Thymus (tissue), 11 donors: Measurements from ENCODE around the gene ZBTB38. TPM values are rescaled to one million over a fixed set of nuclear protein-coding genes. Genes with fewer than 3 reads are reported as not detected.
A peak's percentile ranks its signal among the peaks of the same experiment; 100 is the strongest.

ENCODE experiments used
- DNase-seq, 9 donors: peaks; one replicate each; pipeline ENCODE4 v3.0.0-alpha.2; 2013; ENCODE audit warnings: low spot score in 9 of 9, low read depth in 6 of 9, missing footprints in 1 of 9
- H3K27ac ChIP-seq, 2 donors: one replicate each; pipeline ENCODE4 v1.5.1; 2013; ENCODE audit warnings: control low read depth in 1 of 2, low read depth in 1 of 2, low read length in 1 of 2, mild to moderate bottlenecking in 1 of 2, moderate library complexity in 1 of 2
- H3K27me3 ChIP-seq, 2 donors: one replicate each; pipeline ENCODE4 v1.5.1; 2013; ENCODE audit warnings: low read length in 1 of 2; ENCODE audit not compliant: control insufficient read depth in 2 of 2, insufficient read depth in 1 of 2
- H3K36me3 ChIP-seq, 2 donors: one replicate each; pipeline ENCODE4 v1.5.1; 2013; ENCODE audit warnings: low read length in 1 of 2, mild to moderate bottlenecking in 1 of 2, moderate library complexity in 1 of 2; ENCODE audit not compliant: control insufficient read depth in 2 of 2, insufficient read depth in 2 of 2
- H3K4me1 ChIP-seq, 2 donors: one replicate each; pipeline ENCODE4 v1.5.1; 2013; ENCODE audit warnings: low read length in 2 of 2; ENCODE audit not compliant: control insufficient read depth in 2 of 2, insufficient read depth in 2 of 2
- H3K4me3 ChIP-seq, 2 donors: one replicate each; pipeline ENCODE4 v1.5.1; 2013; ENCODE audit warnings: low read length in 2 of 2, control low read depth in 1 of 2, mild to moderate bottlenecking in 1 of 2
- H3K9me3 ChIP-seq, 2 donors: one replicate each; pipeline ENCODE4 v1.5.1; 2013; ENCODE audit warnings: low read length in 1 of 2, mild to moderate bottlenecking in 1 of 2; ENCODE audit not compliant: control insufficient read depth in 2 of 2, insufficient read depth in 1 of 2
- WGBS: extraction: QIAGEN DNeasy Blood & Tissue Kit; methylation state at CpG from one replicate; pipeline ENCODE4 v1.1.7; 2013; 5-methylcytosine and 5-hydroxymethylcytosine counted together
- polyA plus RNA-seq: library from polyadenylated mRNA; stranded (reverse); fragments of 200-250 nt; gene quantifications from one replicate; pipeline ENCODE4 v1.2.3, GENCODE V29; 2013
- total RNA-seq: library from RNA; stranded (reverse); fragments of 120-200 nt; gene quantifications from one replicate; pipeline ENCODE4 v1.2.4, GENCODE V29; 2013
- donor health status: healthy.

ZBTB38 gene
- total and polyA plus RNA-seq, 2 donors, result 9.9 to 11.0 TPM

GRCh38 chr3:141395005-141395589 is 26.8 kb downstream of the ZBTB38 start:
- no peaks in the 10 kb centered on the region for H3K36me3 ChIP-seq
- no peak overlapping the region for H3K27ac ChIP-seq
- no peaks in the 10 kb centered on the region for H3K4me1 ChIP-seq
- no peaks in the 10 kb centered on the region for H3K27me3 ChIP-seq
- no peak for DNase-seq
- no peak overlapping the region for H3K4me3 ChIP-seq
- H3K9me3 ChIP-seq, result peaks cover 0 to 2% of the 10 kb centered on the region in 2 donors
- 97% methylated on average over 5 of the region's 5 CpGs for WGBS

DNA sequence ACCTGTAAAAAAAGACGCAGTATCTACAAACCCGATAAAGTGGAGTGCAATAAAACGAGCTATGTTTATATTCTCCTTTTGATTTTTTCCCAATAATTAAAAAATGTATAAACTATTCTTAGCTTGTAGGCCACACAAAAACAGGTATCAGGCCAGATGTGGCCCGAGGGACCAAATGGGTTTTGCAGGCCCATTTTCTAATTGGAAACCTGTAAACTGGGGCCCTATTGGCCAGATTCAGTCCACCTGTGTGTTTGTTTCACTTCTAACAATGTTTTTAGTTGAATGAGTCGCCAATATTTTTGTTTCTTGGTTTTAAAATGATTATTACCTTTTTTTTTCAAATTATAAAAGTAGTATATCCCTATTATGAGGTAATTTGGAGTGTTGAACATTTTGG is 29.7 kb downstream of the ZBTB38 start:
- Histone ChIP-seq H3K27me3 (peaks cover 3 to 12% of the 10 kb centered on the region in 2 donors), H3K9me3 (peaks cover 0 to 2% of the 10 kb centered on the region in 2 donors), H3K4me3 (no peak overlapping the region), H3K4me1 (peaks cover 0 to 4% of the 10 kb centered on the region in 2 donors), H3K27ac (no peak overlapping the region), H3K36me3 (no peaks in the 10 kb centered on the region)
- no peak for DNase-seq
- WGBS, result 98% methylated on average over 5 of the region's 5 CpGs

DNA sequence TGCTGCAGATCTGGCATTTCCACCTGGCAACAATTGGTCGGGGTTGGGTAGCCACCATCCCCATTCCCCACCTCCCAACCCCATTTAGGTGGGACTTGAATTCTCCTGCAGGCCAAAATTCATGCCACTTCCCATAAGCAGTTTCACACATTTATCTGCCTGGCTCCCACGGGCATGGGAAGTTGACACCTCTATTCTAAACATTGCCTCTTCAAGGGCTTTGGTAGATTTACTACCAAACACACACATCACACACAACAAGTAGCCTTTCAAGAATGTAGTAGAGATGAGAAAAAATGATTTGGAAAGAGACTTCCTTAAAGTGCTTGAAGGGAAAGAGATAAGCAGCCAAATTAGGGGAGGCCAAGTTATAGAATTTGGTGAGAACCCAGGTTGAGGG is 30.9 kb downstream of the ZBTB38 start:
- Histone ChIP-seq H3K36me3 (no peaks in the 10 kb centered on the region), H3K4me1 (peaks cover 0 to 7% of the 10 kb centered on the region in 2 donors), H3K27me3 (peaks cover 3 to 12% of the 10 kb centered on the region in 2 donors), H3K27ac (no peak overlapping the region), H3K4me3 (no peak overlapping the region), H3K9me3 (peaks cover 0 to 2% of the 10 kb centered on the region in 2 donors)
- no peak for DNase-seq
- WGBS, result 66% methylated on average over 2 of the region's 2 CpGs

DNA sequence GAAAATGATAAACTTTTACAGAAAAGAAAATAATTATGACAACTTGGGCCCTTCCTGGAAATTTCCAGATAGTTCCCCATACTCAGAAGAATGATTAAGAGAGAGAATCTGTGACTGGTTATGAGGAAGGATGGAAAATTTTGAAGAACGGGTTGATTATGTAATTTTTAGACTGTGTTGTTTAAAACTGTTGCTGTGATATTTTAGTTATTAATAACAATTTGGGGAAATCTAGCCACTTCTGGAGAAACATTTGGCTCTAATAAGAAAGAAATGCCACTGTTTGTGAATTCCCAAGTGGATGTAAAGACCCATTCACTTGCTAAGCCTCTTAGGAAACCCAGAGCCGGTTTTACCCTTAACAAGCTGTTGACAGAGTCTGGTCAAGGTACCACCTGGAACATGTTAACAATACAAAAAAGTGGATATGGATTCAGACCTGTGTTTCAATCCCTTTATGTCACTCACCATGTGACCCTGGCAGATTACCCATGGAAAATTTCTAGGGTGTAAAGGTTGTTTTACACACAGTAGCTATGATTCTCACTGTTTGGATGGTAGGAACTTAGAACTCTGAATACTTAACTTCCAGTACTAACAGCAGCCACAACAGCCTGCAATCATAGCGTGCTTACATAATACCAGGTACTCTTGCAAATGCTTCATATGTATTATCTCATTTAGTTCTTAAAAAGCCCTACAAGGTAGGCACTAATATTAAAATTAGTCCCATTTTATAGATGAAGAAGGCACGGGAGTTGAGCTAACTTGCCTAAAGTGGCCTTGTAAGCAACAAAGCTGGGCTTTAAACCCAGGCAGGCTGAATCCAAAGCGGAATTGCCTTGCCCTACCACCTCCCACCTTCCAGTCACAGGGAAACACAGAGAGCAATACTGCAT is 32.0 kb downstream of the ZBTB38 start:
- Histone ChIP-seq H3K9me3 (peaks cover 0 to 2% of the 10 kb centered on the region in 2 donors), H3K4me3 (no peak overlapping the region), H3K4me1 (peaks cover 0 to 7% of the 10 kb centered on the region in 2 donors), H3K27ac (no peak overlapping the region), H3K27me3 (peaks cover 3 to 12% of the 10 kb centered on the region in 2 donors), H3K36me3 (peaks cover 0 to 4% of the 10 kb centered on the region in 2 donors)
- 98% methylated on average over 5 of the region's 5 CpGs for WGBS
- no peak for DNase-seq

- Histone ChIP-seq H3K9me3 (peaks cover 0 to 2% of the 10 kb centered on the region in 2 donors), H3K27ac (no peak overlapping the region), H3K4me3 (no peak overlapping the region), H3K4me1 (peaks cover 0 to 7% of the 10 kb centered on the region in 2 donors), H3K27me3 (peaks cover 3 to 12% of the 10 kb centered on the region in 2 donors), H3K36me3 (peaks cover 0 to 4% of the 10 kb centered on the region in 2 donors)
- WGBS, result 98% methylated on average over 1 of the region's 1 CpG
- DNase-seq, result no peak
Observed at GRCh38 chr3:141401095-141401494, 32.8 kb downstream of the ZBTB38 start.

DNA sequence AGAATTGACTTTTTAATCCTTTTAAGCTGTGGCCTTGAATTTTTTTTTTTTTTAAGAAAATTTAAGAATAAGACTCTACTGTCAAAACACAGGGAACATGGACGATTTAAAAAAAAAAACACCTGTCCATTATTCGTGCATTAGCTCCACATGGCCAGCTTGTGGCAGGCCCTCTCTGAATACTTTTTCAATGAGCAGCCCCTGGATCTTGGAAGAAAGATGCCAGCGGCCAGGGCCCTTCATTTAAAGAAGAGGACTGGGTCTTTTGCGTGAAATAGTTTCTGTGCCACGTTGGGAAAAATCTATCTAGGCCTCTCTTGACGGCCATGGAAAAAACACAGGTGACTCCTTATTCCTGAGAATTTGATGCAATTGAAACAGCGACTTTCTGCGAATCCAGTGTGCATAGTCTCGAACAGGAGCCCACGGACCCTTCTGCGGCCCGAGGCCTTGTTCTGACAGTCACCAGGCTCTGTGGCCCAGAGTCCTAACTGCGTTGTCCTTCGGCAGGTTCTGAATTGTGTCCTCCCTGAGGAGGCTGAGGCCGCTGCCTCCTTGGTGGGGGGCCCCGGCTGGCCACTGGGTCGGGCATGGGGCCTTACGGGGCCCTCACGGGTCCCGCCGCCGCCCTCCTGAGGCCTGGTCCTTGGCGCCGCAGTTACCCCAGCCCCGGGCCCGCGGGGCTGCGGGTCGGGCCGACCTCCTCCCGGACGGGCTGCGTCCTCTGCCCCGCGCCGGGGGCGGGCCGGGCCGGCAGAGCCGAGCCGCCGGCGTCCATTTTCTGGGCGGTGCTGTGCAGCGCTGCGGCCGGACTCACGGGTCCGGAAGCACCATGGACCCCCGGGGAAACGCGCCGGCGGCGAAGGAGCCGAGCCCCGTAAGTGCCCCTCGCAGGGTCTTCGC is 33.5 kb downstream of the ZBTB38 start:
- DNase-seq, result peak in 4 of 9 donors; percentile 11 to 31 (median 20)
- WGBS, result 15% methylated on average over 59 of the region's 59 CpGs
- peaks cover 0 to 7% of the 10 kb centered on the region in 2 donors for H3K4me1 ChIP-seq

GRCh38 chr3:141402476-141403171 is 34.3 kb downstream of the ZBTB38 start:
- Histone ChIP-seq H3K4me1 (peaks cover 0 to 7% of the 10 kb centered on the region in 2 donors), H3K27me3 (peaks cover 3 to 12% of the 10 kb centered on the region in 2 donors), H3K27ac (peak overlapping the region in 1 of 2 donors; percentile 80), H3K9me3 (no peaks in the 10 kb centered on the region), H3K36me3 (peaks cover 0 to 4% of the 10 kb centered on the region in 2 donors), H3K4me3 (peak overlapping the region; percentile 40 to 84)
- DNase-seq, result peak in 4 of 9 donors; percentile 16 to 40 (median 21)
- WGBS, result 2% methylated on average over 58 of the region's 58 CpGs

More for the DNA sequence above, 33.5 kb downstream of the ZBTB38 start:
- Histone ChIP-seq H3K36me3 (peaks cover 0 to 4% of the 10 kb centered on the region in 2 donors), H3K4me3 (peak overlapping the region; percentile 40 to 84), H3K27me3 (peaks cover 3 to 12% of the 10 kb centered on the region in 2 donors), H3K27ac (peak overlapping the region; percentile 33 to 80), H3K9me3 (peaks cover 0 to 2% of the 10 kb centered on the region in 2 donors)

DNA sequence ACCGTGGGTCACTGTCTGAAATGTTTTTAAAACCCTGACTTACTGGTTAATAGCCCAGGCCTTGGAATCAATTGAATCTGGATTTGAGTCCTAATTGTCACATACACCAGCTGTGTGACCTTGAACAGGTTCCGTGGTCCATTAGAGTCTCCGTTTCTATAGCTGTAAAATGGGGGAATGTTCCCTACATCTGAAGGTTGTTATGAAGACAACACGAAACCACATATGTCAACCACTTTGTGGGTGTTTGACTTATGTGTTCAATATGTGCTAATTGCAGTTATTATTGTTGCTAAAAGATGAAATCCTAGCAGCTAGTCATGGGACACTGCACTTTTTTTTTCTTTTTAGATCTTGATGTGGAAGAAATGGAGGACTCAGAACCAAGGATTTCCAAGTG is 35.3 kb downstream of the ZBTB38 start:
- no peak for DNase-seq
- H3K4me1 ChIP-seq, result peaks cover 0 to 7% of the 10 kb centered on the region in 2 donors
- no peak overlapping the region for H3K27ac ChIP-seq
- H3K9me3 ChIP-seq, result no peaks in the 10 kb centered on the region
- peaks cover 3 to 12% of the 10 kb centered on the region in 2 donors for H3K27me3 ChIP-seq
- WGBS, result 90% methylated on average over 4 of the region's 4 CpGs
- peaks cover 0 to 4% of the 10 kb centered on the region in 2 donors for H3K36me3 ChIP-seq
- H3K4me3 ChIP-seq, result no peak overlapping the region
